A549 (cell line): ENCODE measurements around the gene NHSL1. TPM values are rescaled to one million over a fixed set of nuclear protein-coding genes. Genes with fewer than 3 reads are reported as not detected.

Experiments used
- ATAC-seq, 2 experiments: fragments of 200-7000 bp in 1 of 2; fragments of >200 bp in 1 of 2; cut with Nextera tagmentation in 1 of 2; cut with Tn5 transposase in 1 of 2; 3 replicates each; pipeline versions ENCODE4 v1.8.0 to v1.9.1; 2018 to 2020; ENCODE audit warnings: mild to moderate bottlenecking in 1 of 2, moderate library complexity in 1 of 2
- CTCF ChIA-PET: fragments of 300-600 bp; sonication (Branson Sonifier 250); formaldehyde crosslinking; extraction: SDS; loops from one replicate; lab custom pipeline; 2021; ENCODE audit warnings: antibody characterized with exemption, inconsistent platforms; lab: Yijun Ruan, JAX
- POLR2A ChIA-PET: fragments of 350-600 bp; formaldehyde crosslinking; extraction: SDS; loops from one replicate; lab custom pipeline; 2021; ENCODE audit warnings: antibody characterized with exemption, inconsistent platforms; lab: Yijun Ruan, JAX
- DNase-seq, 2 experiments: peaks; one replicate each; pipeline versions ENCODE4 v3.0.0 to v3.0.0-alpha.2; 2011 to 2016; ENCODE audit warnings: low read depth in 1 of 2, low spot score in 1 of 2
- FAIRE-seq: peaks from 2 replicates; lab custom pipeline; 2011; peaks lifted over from hg19 to GRCh38; lab: Jason Lieb, UNC
- H3K27ac ChIP-seq, 2 experiments: fragments of >200 bp; sonication (Bioruptor Twin); formaldehyde crosslinking; 3 replicates each; pipeline ENCODE4 v1.5.1; 2016 to 2017
- H3K4me1 ChIP-seq: fragments of >200 bp; sonication (Bioruptor Twin); formaldehyde crosslinking; 3 replicates; pipeline ENCODE4 v1.6.1; 2016
- H3K4me2 ChIP-seq: fragments of >200 bp; sonication (Bioruptor Twin); formaldehyde crosslinking; 3 replicates; pipeline ENCODE4 v1.6.1; 2016
- H3K4me3 ChIP-seq: fragments of >200 bp; sonication (Bioruptor Twin); formaldehyde crosslinking; 3 replicates; pipeline ENCODE4 v1.5.1; 2016
- H3K9me3 ChIP-seq: fragments of >200 bp; sonication (Bioruptor Twin); formaldehyde crosslinking; 3 replicates; pipeline ENCODE4 v1.6.1; 2016
- ATOH8 ChIP-seq: fragments of 250-450 bp; sonication (Bioruptor Pico); IDR thresholded peaks from 2 replicates; pipeline ENCODE4 v1.5.0; 2020; ENCODE audit warnings: low read depth, mild to moderate bottlenecking, moderate library complexity
- BHLHE40 ChIP-seq: IDR thresholded peaks from 2 replicates; pipeline ENCODE4 v1.6.1; 2012; ENCODE audit warnings: low read depth, low read length, inconsistent platforms
- CEBPB ChIP-seq, 2 experiments: fragments of >200 bp in 1 of 2; sonication (Bioruptor Twin) in 1 of 2; formaldehyde crosslinking in 1 of 2; IDR thresholded peaks; 2 replicates each; pipeline ENCODE4 v1.6.1; 2012 to 2016
- CTCF ChIP-seq: fragments of >200 bp; sonication (Bioruptor Twin); formaldehyde crosslinking; IDR thresholded peaks from 3 replicates; pipeline ENCODE4 v1.5.1; 2016
- EHF ChIP-seq: fragments of 250-450 bp; sonication (Bioruptor Pico); IDR thresholded peaks from 2 replicates; pipeline ENCODE4 v1.5.0; 2020; ENCODE audit warnings: mild to moderate bottlenecking
- EHMT2 ChIP-seq: fragments of 200-600 bp; sonication (generic); IDR thresholded peaks from 2 replicates; pipeline ENCODE4 v1.6.1; 2016; ENCODE audit warnings: antibody characterized with exemption, low read depth, mild to moderate bottlenecking, moderate library complexity
- ESRRA ChIP-seq: fragments of 150-350 bp; IDR thresholded peaks from 2 replicates; pipeline ENCODE4 v1.6.1; 2014; ENCODE audit warnings: mild to moderate bottlenecking, low read length, borderline replicate concordance
- FOSB ChIP-seq: fragments of 250-450 bp; sonication (Bioruptor Pico); IDR thresholded peaks from 2 replicates; pipeline ENCODE4 v1.5.0; 2020; ENCODE audit warnings: mild to moderate bottlenecking, moderate library complexity
- FOSL2 ChIP-seq, 2 experiments: fragments of 450-650 bp in 1 of 2; fragments of >200 bp in 1 of 2; sonication (Bioruptor Twin) in 1 of 2; formaldehyde crosslinking; IDR thresholded peaks; 2 replicates each; pipeline versions ENCODE4 v1.5.0 to v1.6.1; 2016 to 2020; ENCODE audit warnings: mild to moderate bottlenecking in 1 of 2, moderate library complexity in 1 of 2
- HEYL ChIP-seq: fragments of 250-450 bp; sonication (Bioruptor Pico); IDR thresholded peaks from 2 replicates; pipeline ENCODE4 v1.8.0; 2021; ENCODE audit warnings: mild to moderate bottlenecking, moderate library complexity
- JUN ChIP-seq, 2 experiments: fragments of >200 bp; sonication (Bioruptor Twin); formaldehyde crosslinking; IDR thresholded peaks; 2 replicates in 1 of 2; 3 replicates in 1 of 2; pipeline ENCODE4 v1.6.1; 2016 to 2017
- KDM5A ChIP-seq: fragments of 200-600 bp; sonication (generic); IDR thresholded peaks from 2 replicates; pipeline ENCODE4 v1.6.1; 2016; ENCODE audit warnings: antibody characterized with exemption, mild to moderate bottlenecking
- MAFK ChIP-seq: fragments of 450-650 bp; IDR thresholded peaks from 2 replicates; pipeline ENCODE4 v1.6.1; 2014; ENCODE audit not compliant: partially characterized antibody
- NFE2L2 ChIP-seq: fragments of 150-350 bp; conservative IDR thresholded peaks from 2 replicates; pipeline ENCODE4 v1.6.1; 2014; ENCODE audit warnings: low read length
- PHF8 ChIP-seq: fragments of 200-600 bp; sonication (generic); IDR thresholded peaks from 2 replicates; pipeline ENCODE4 v1.6.1; 2016; ENCODE audit warnings: low read depth, mild to moderate bottlenecking, antibody characterized with exemption, moderate library complexity, borderline replicate concordance
- POLR2AphosphoS2 ChIP-seq: conservative IDR thresholded peaks from 2 replicates; pipeline ENCODE4 v1.6.1; 2012; ENCODE audit warnings: low read length, improper control_type of control experiment, inconsistent platforms
- RARB ChIP-seq: fragments of 250-450 bp; sonication (Bioruptor Pico); IDR thresholded peaks from 2 replicates; pipeline ENCODE4 v1.8.0; 2021; ENCODE audit warnings: mild to moderate bottlenecking, moderate library complexity
- RFX5 ChIP-seq: fragments of 450-650 bp; IDR thresholded peaks from 2 replicates; pipeline ENCODE4 v1.7.1; 2014; ENCODE audit warnings: antibody characterized with exemption, mild to moderate bottlenecking, moderate library complexity
- RNF2 ChIP-seq: fragments of 200-600 bp; sonication (generic); IDR thresholded peaks from 2 replicates; pipeline ENCODE4 v1.6.1; 2016; ENCODE audit warnings: low read depth, mild to moderate bottlenecking, antibody characterized with exemption, moderate library complexity, borderline replicate concordance
- TFCP2L1 ChIP-seq: fragments of 250-450 bp; sonication (Bioruptor Pico); IDR thresholded peaks from 2 replicates; pipeline ENCODE4 v1.5.0; 2021; ENCODE audit warnings: mild to moderate bottlenecking
- ZC3H11A ChIP-seq: fragments of 450-650 bp; IDR thresholded peaks from 2 replicates; pipeline ENCODE4 v1.6.1; 2014; ENCODE audit warnings: antibody characterized with exemption, mild to moderate bottlenecking
- ZNF302 ChIP-seq: fragments of 250-450 bp; sonication (Bioruptor Pico); IDR thresholded peaks from 2 replicates; pipeline ENCODE4 v1.9.0; 2021; ENCODE audit warnings: inconsistent platforms, mild to moderate bottlenecking, moderate library complexity
- ZSCAN20 ChIP-seq: fragments of 250-450 bp; sonication (Bioruptor Pico); IDR thresholded peaks from 2 replicates; pipeline ENCODE4 v1.8.0; 2022; ENCODE audit warnings: mild to moderate bottlenecking, moderate library complexity
- WGBS: methylation state at CpG from one replicate; pipeline ENCODE4 v1.1.6; 2017; ENCODE audit errors: missing lambda C conversion rate; 5-methylcytosine and 5-hydroxymethylcytosine counted together
- polyA plus RNA-seq, 4 experiments: library from polyadenylated mRNA; depleted of rRNA in 3 of 4; stranded (reverse); fragments of >200 nt; fragmentation: RNase III in 1 of 4; extraction: RNeasy Plus Mini Kit Qiagen cat#74134 plus additional on column Dnase treatment in 1 of 4; gene quantifications; 2 replicates in 3 of 4; 3 replicates in 1 of 4; pipeline ENCODE4 v1.2.3, GENCODE V29; 2011 to 2017
- TF ChIP-seq, protein P1 (sequence below): fragments of 450-650 bp; IDR thresholded peaks from 2 replicates; pipeline ENCODE4 v1.6.1; 2014; ENCODE audit warnings: antibody characterized with exemption
- TF ChIP-seq, protein P2 (sequence below): IDR thresholded peaks from 2 replicates; pipeline ENCODE4 v1.6.1; 2012
- TF ChIP-seq, protein P3 (sequence below): IDR thresholded peaks from 2 replicates; pipeline ENCODE4 v1.6.1; 2012
- TF ChIP-seq, protein P4 (sequence below): IDR thresholded peaks from 2 replicates; pipeline ENCODE4 v1.6.1; 2012; ENCODE audit warnings: low read depth, borderline replicate concordance

The NHSL1 gene
- polyA plus RNA-seq, 2 of the 4 experiments (the other 2 are of a cell fraction) = 1.6 to 2.8 TPM

DNA sequence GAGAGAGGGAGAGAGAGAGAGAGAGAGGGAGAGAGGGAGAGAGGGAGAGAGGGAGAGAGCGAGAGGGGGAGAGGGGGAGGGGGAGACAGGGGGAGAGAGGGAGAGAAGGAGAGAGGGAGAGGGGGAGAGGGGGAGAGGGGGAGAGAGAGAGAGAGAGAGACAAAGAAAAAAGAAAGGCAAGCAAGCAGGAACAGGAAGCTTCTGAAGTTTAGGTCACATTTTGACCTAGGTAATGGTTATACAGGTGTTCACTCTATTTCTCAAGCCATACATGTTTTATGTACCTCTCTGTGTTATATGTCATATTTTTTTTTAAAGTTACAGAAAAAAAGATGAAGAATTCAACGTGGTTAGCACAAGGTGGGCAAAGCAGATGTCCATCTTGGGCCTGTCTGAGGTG lies 9.4 kb downstream of the NHSL1 start:
- CTCF ChIA-PET = interaction anchor here (1.2 kb wide), 1 partner anchor 19 kb away, joined by 3 read pairs; no protein-coding TSS in a partner anchor
- POLR2A ChIA-PET = no interaction called here
- ATAC-seq (no peak), DNase-seq (no peak), FAIRE-seq (no peak)
- H3K27ac ChIP-seq = no peak overlapping the region
- H3K4me1 ChIP-seq = peaks cover 3% of the 10 kb centered on the region; the same call in 1 of the 3 replicates
- TF ChIP-seq EHMT2 = no peak
- no peak for TF ChIP-seq ESRRA
- no peak for TF ChIP-seq ZNF302 (CRISPR knock-in tag)
- TF ChIP-seq PHF8 = no peak
- TF ChIP-seq, protein P1, sequence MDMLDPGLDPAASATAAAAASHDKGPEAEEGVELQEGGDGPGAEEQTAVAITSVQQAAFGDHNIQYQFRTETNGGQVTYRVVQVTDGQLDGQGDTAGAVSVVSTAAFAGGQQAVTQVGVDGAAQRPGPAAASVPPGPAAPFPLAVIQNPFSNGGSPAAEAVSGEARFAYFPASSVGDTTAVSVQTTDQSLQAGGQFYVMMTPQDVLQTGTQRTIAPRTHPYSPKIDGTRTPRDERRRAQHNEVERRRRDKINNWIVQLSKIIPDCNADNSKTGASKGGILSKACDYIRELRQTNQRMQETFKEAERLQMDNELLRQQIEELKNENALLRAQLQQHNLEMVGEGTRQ = no peak
- no peaks in the 10 kb centered on the region for H3K9me3 ChIP-seq
- no peak overlapping the region for H3K4me3 ChIP-seq
- WGBS = 48% methylated on average over 1 of the region's 2 CpGs
- H3K4me2 ChIP-seq = no peak overlapping the region

DNA sequence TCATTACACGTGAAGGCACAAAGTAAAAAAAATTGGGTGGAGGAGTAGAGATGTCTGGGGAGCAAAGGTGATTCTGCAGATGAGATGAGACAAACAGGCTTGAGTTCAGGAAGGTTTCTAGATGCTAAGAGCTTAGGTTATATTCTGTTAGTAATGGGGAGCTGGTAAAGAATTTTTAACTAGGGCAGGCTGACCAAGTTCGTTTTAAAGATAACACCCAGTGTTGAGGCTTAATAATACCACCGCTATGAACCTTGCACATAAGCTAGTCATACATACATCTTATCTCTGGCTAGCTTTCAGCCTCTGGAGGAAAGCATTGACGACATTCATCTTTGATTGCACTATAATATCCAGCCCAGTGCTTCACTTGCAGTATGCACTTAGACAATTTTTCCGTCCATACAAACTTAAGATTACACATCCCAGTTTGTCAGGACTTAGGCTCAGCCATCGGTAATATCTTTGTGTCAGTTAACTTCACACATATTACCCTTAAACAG lies 12.1 kb downstream of the NHSL1 start:
- no peak overlapping the region for H3K27ac ChIP-seq
- ChIA-PET POLR2A (no interaction called here), CTCF (interaction anchor here (0.9 kb wide), 1 partner anchor 10 kb away, joined by 3 read pairs; no protein-coding TSS in a partner anchor)
- 93% methylated on average over 6 of the region's 6 CpGs for WGBS
- H3K4me3 ChIP-seq = no peak overlapping the region
- ATAC-seq = no peak
- FAIRE-seq = no peak
- H3K4me1 ChIP-seq = no peaks in the 10 kb centered on the region
- no peaks in the 10 kb centered on the region for H3K9me3 ChIP-seq
- TF ChIP-seq RFX5 (no peak), ESRRA (no peak), HEYL (CRISPR knock-in tag) (no peak), PHF8 (no peak), JUN (IDR thresholded peaks at IDR 0.05) (no peak), EHMT2 (no peak), EHF (CRISPR knock-in tag) (no peak), ZSCAN20 (no peak), BHLHE40 (no peak), POLR2AphosphoS2 (no peak), NFE2L2 (no peak), KDM5A (no peak), RNF2 (no peak), FOSL2 (IDR thresholded peaks at IDR 0.05) (no peak), FOSL2 (CRISPR knock-in tag; IDR thresholded peaks at IDR 0.05) (no peak)
- TF ChIP-seq, protein P2, sequence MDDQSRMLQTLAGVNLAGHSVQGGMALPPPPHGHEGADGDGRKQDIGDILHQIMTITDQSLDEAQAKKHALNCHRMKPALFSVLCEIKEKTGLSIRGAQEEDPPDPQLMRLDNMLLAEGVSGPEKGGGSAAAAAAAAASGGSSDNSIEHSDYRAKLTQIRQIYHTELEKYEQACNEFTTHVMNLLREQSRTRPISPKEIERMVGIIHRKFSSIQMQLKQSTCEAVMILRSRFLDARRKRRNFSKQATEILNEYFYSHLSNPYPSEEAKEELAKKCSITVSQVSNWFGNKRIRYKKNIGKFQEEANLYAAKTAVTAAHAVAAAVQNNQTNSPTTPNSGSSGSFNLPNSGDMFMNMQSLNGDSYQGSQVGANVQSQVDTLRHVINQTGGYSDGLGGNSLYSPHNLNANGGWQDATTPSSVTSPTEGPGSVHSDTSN = no peak
- no peak for DNase-seq
- H3K4me2 ChIP-seq = no peak overlapping the region

GRCh38 chr6:138486249-138487101 lies 12.8 kb downstream of the NHSL1 start:
- ATAC-seq = no peak
- no peak for FAIRE-seq
- no peak overlapping the region for H3K27ac ChIP-seq
- POLR2A ChIA-PET = no interaction called here
- CTCF ChIA-PET = interaction anchor here (0.9 kb wide), 1 partner anchor 11 kb away, joined by 3 read pairs; no protein-coding TSS in a partner anchor
- H3K9me3 ChIP-seq = no peaks in the 10 kb centered on the region
- H3K4me1 ChIP-seq = no peaks in the 10 kb centered on the region
- no peak overlapping the region for H3K4me2 ChIP-seq
- no peak for DNase-seq
- 82% methylated on average over 4 of the region's 4 CpGs for WGBS
- H3K4me3 ChIP-seq = no peak overlapping the region
- no peak for TF ChIP-seq FOSB (CRISPR knock-in tag)
- TF ChIP-seq RNF2 = no peak
- TF ChIP-seq KDM5A = no peak
- TF ChIP-seq CEBPB (IDR thresholded peaks at IDR 0.05) = no peak
- TF ChIP-seq, protein P3, sequence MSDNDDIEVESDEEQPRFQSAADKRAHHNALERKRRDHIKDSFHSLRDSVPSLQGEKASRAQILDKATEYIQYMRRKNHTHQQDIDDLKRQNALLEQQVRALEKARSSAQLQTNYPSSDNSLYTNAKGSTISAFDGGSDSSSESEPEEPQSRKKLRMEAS = no peak
- no peak for TF ChIP-seq RARB (CRISPR knock-in tag)
- TF ChIP-seq MAFK = no peak
- TF ChIP-seq ZC3H11A = no peak
- TF ChIP-seq, protein P4, sequence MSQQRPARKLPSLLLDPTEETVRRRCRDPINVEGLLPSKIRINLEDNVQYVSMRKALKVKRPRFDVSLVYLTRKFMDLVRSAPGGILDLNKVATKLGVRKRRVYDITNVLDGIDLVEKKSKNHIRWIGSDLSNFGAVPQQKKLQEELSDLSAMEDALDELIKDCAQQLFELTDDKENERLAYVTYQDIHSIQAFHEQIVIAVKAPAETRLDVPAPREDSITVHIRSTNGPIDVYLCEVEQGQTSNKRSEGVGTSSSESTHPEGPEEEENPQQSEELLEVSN = no peak
- no peak for TF ChIP-seq ATOH8 (CRISPR knock-in tag)
- TF ChIP-seq CTCF = no peak
- TF ChIP-seq ZNF302 (CRISPR knock-in tag) = no peak
- TF ChIP-seq TFCP2L1 (CRISPR knock-in tag) = no peak
- TF ChIP-seq EHF (CRISPR knock-in tag) = no peak
- TF ChIP-seq EHMT2 = no peak
